IPS-20b (cell line): ENCODE results near the gene ACSL1.
A peak's percentile ranks its signal among the peaks of the same experiment; 100 is the strongest.

Source experiments
- H3K27ac ChIP-seq: one replicate; pipeline ENCODE4 v1.5.1; 2013; ENCODE audit warnings: low read length
- H3K27me3 ChIP-seq: 2 replicates; pipeline ENCODE4 v1.6.1; 2013; ENCODE audit warnings: mild to moderate bottlenecking, low read length, inconsistent platforms; ENCODE audit not compliant: insufficient read depth
- H3K36me3 ChIP-seq: 2 replicates; pipeline ENCODE4 v1.6.1; 2013; ENCODE audit warnings: low read depth, mild to moderate bottlenecking, inconsistent platforms, low read length, moderate library complexity; ENCODE audit not compliant: insufficient read depth
- H3K4me1 ChIP-seq: 2 replicates; pipeline ENCODE4 v1.6.1; 2013; ENCODE audit warnings: mild to moderate bottlenecking, control low read depth, inconsistent platforms, low read length, moderate library complexity; ENCODE audit not compliant: insufficient read depth
- H3K4me3 ChIP-seq: 2 replicates; pipeline ENCODE4 v1.5.1; 2013; ENCODE audit warnings: mild to moderate bottlenecking, low read length, inconsistent platforms
- H3K9ac ChIP-seq: 2 replicates; pipeline ENCODE4 v1.6.1; 2013; ENCODE audit warnings: low read depth, mild to moderate bottlenecking, inconsistent platforms, low read length, moderate library complexity
- H3K9me3 ChIP-seq: 2 replicates; pipeline ENCODE4 v1.6.1; 2013; ENCODE audit warnings: mild to moderate bottlenecking, low read depth, low read length, inconsistent platforms; ENCODE audit not compliant: insufficient read depth

Gene ACSL1

DNA sequence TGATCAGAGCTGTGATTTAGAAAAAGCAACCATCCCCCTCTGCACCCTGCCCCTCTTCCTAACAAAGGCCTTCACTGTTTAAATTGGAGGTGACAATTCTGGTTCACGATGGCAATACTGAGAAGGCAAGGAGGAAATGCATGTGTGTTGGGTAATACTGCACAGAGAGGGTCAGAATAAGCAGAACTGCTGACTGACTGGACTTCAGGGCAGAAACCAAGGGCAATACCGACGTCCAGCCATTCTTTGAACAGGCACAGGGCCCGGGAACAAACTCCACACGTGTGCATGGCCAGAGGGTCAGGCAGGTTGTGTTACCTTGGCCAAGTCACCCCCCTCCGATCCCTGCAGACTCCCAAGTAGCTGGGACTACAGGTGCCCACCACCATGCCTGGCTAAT, 6.0 kb downstream of the ACSL1 start:
- no peaks in the 10 kb centered on the region for H3K36me3 ChIP-seq
- H3K9me3 ChIP-seq: no peaks in the 10 kb centered on the region
- no peak overlapping the region for H3K9ac ChIP-seq
- H3K4me1 ChIP-seq: no peaks in the 10 kb centered on the region
- no peak overlapping the region for H3K4me3 ChIP-seq
- no peak overlapping the region for H3K27ac ChIP-seq
- peaks cover 28% of the 10 kb centered on the region for H3K27me3 ChIP-seq

DNA sequence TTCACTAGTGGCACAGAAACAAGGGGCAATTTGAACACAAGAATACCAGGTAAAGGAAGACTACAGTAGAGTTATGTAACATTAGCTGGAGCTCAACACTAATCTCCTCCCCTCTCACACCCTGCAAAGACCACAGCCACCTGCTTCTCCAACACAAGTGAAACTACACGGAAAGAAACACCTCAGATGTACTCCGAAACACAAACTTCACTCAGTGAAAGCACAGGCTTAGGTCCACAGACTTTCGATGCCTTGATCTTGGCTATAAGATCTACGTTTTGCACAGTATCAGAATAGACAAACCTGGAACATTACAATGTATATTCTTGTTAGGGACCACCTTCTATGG, 7.6 kb downstream of the ACSL1 start:
- Histone ChIP-seq H3K9ac (no peak overlapping the region), H3K4me1 (no peaks in the 10 kb centered on the region), H3K27me3 (peaks cover 12% of the 10 kb centered on the region), H3K27ac (no peak overlapping the region), H3K9me3 (no peaks in the 10 kb centered on the region), H3K36me3 (no peaks in the 10 kb centered on the region), H3K4me3 (no peak overlapping the region)

DNA sequence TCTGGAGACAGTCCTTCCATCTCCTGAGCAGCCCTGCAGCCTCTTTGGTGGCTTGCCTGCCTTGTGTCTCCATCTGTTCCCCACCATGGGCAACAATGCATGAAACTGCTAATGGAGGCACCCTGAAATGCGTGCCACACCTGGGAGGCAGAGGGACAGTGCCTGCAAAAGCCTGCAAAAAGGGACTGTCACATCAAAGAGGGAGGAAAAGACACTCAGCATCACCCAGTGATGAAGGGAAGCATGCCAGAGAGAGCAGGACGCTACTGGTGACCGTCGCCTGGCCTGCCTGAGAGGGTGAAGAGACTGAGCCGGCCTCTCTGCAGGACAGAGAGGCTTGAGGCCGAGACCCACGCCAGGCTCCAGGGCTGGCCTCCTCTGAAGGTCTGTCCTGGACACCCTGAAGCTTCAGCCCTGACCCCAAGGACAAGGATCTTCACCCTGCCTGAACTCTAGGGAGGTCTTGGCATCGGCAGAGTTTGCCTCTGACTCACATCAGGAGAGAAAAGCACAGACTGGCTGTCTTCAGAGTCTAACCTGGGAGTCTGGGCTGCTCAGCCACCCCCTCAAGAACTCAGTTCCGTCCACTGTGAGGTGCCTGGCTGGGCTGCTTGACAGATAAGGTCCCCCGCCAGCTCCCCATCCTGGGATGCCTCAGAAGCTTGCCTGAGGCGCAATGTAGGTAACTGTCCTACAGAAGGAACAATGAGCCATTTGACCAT, 8.1 kb downstream of the ACSL1 start:
- H3K9me3 ChIP-seq: no peaks in the 10 kb centered on the region
- no peaks in the 10 kb centered on the region for H3K4me1 ChIP-seq
- H3K27ac ChIP-seq: no peak overlapping the region
- H3K9ac ChIP-seq: no peak overlapping the region
- H3K4me3 ChIP-seq: no peak overlapping the region
- peaks cover 6% of the 10 kb centered on the region for H3K27me3 ChIP-seq
- no peaks in the 10 kb centered on the region for H3K36me3 ChIP-seq

DNA sequence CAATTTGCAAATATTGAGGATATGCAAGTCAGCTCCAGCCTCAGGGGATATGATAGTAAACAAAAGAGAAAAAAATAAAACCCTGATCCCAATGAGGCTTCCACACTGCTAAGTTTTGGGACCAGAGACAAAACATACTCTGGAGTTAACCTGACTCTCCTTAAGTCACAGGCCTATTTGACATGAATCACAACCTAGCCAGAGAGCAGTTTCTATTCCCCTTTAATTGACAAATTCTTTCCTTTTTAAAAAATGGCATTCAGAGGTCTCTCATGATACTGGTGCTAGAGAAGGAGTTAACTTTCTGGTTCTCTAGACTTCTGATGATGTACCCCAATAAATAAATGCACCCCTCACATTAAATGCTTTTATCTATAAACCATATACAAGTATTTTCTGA, 8.8 kb downstream of the ACSL1 start:
- Histone ChIP-seq H3K36me3 (no peaks in the 10 kb centered on the region), H3K27ac (no peak overlapping the region), H3K9ac (no peak overlapping the region), H3K4me1 (no peaks in the 10 kb centered on the region), H3K27me3 (no peaks in the 10 kb centered on the region), H3K9me3 (no peaks in the 10 kb centered on the region), H3K4me3 (no peak overlapping the region)

DNA sequence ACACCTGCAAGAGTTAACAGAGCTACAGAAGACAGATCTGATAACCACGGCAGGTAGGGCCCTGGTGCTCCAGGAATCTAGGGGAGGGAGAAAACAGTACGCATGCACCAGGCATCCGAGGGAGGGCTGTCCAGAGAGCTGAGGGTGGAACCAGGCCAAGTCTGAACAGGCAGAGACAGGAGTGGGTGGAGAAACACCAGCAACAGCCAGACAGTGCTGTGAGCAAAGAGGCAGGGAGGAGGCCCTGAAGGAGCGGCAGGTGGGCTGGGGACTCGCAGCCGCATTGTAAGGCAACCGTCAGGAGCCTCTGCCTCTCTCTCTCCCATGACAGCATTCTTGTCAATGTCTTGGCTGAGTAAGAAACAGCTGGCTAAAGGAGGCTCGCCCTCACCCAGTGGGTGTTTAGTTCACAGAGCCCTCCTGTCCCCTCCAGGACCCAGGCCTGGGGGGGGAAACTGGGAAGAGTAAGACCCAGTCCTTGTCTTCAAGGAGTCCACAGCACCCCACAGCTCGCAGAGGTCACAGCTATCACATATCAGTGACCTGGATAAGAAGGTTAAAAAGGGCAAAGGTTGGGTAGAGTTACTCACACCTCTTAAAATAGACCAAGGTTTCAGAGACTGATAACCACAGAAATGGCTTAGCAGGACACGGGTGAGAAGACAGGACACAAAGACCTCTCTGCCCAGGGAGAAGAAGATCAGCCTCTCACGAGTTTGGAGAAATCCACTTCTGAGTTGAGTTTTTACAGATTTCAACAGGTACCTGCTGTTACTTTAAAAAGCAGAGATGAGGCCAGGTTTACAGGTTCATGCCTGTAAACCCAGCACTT, 10.5 kb downstream of the ACSL1 start:
- Histone ChIP-seq H3K27me3 (no peaks in the 10 kb centered on the region), H3K9me3 (no peaks in the 10 kb centered on the region), H3K4me1 (no peaks in the 10 kb centered on the region), H3K4me3 (no peak overlapping the region), H3K36me3 (no peaks in the 10 kb centered on the region), H3K27ac (no peak overlapping the region), H3K9ac (no peak overlapping the region)

DNA sequence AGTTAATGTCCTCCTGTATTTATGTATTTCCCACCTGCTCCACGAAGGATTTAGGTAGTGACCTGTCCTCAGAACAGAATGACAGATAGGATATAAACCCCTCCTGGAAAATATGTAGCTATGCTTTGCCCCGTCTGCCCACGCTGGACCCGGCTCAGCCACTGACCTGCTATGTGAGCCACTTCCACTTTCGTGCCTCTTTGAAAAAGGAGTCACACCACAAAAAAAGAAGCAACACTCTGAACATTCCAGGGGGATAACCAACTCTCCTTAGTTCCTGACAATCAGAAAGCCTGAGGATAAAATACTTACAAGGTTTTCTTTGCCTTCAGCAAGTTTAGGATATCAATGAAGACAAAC, 11.1 kb downstream of the ACSL1 start:
- Histone ChIP-seq H3K9ac (no peak overlapping the region), H3K4me1 (no peaks in the 10 kb centered on the region), H3K9me3 (no peaks in the 10 kb centered on the region), H3K36me3 (no peaks in the 10 kb centered on the region), H3K27ac (no peak overlapping the region), H3K4me3 (no peak overlapping the region), H3K27me3 (0 out of 2 replicates have a peak, but pooled peaks cover 4% of the 10 kb centered on the region)

DNA sequence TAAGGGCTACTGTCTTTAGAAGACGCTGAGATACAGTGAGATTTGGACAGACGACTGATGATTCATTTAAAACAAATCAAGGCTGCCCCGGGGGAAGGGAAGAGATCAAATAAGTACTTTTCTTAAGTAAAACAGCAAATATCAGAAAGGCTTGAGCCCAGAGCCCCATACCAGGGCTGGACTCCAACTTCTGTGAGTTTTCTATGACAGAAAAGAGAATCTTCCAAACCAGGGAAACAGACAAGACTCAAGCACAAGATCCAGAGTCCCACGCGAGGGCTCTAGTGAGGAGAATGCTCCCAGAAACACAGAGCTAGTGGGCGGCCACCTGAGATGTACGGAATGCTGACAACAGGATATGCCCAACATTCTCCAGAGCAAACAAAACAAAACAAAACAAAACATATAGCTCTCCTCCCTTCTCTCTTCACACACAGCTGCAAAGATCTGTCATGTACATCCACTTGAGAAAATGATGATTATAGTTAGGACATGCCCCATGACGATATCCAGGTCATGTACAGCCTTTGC, 13.1 kb downstream of the ACSL1 start:
- Histone ChIP-seq H3K36me3 (no peaks in the 10 kb centered on the region), H3K9ac (no peak overlapping the region), H3K9me3 (no peaks in the 10 kb centered on the region), H3K27me3 (peaks cover 10% of the 10 kb centered on the region; the same call in 1 of the 2 replicates), H3K27ac (no peak overlapping the region), H3K4me3 (no peak overlapping the region), H3K4me1 (peaks cover 14% of the 10 kb centered on the region; the same call in 1 of the 2 replicates)

DNA sequence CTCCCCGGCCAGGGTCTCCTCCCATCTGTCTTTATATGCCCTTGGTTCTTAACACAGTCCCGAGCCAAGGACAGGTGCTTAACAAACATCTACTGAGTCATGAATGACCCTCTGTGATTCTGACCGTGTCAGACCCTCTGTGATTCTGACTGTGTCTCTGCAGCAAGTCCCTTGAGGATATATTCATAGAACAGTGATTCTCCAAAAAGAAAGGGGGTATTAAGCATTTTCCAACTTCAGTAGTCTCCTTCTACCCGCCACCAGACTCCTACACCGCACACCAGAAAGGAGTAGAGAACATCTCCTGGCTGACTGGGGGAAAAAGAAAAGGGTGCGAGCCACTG, 13.6 kb downstream of the ACSL1 start:
- Histone ChIP-seq H3K9me3 (no peaks in the 10 kb centered on the region), H3K36me3 (no peaks in the 10 kb centered on the region), H3K4me3 (no peak overlapping the region), H3K27ac (no peak overlapping the region), H3K9ac (no peak overlapping the region), H3K27me3 (peaks cover 15% of the 10 kb centered on the region; the same call in 1 of the 2 replicates), H3K4me1 (peaks cover 14% of the 10 kb centered on the region; the same call in 1 of the 2 replicates)

DNA sequence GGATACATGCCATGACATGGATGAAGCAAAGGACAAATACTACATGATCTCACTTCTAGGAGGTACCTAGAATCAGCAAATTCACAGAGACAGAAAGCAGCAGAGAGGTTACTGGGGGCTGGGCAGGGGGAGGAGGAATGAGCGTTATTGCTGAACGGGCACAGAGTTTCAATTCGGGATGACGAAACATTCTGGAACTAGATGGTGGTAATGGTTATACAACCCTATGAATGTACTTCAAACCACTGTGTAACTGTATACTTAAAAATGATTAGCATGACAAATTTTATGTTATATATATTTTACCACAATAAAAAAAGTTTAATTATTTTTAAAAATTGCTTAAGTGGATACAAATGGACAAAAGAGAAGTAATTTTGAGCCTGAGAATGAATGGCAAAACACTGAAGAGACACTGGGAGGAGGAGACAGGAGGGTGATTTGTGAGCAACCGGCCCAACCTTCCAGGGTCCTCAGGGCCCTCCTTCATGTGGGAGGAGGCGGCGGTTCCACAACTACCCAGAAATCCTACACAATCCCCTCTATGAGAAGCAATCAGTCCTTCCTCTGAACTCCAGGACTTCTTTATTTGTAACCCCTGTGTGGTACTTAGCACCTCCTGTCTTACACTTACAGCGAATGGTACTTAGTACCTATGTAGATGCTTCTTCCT, 14.1 kb downstream of the ACSL1 start:
- no peak overlapping the region for H3K27ac ChIP-seq
- H3K9ac ChIP-seq: no peak overlapping the region
- H3K36me3 ChIP-seq: no peaks in the 10 kb centered on the region
- H3K4me1 ChIP-seq: peaks cover 14% of the 10 kb centered on the region; the same call in 1 of the 2 replicates
- no peaks in the 10 kb centered on the region for H3K9me3 ChIP-seq
- peaks cover 19% of the 10 kb centered on the region; the same call in 1 of the 2 replicates for H3K27me3 ChIP-seq
- no peak overlapping the region for H3K4me3 ChIP-seq

DNA sequence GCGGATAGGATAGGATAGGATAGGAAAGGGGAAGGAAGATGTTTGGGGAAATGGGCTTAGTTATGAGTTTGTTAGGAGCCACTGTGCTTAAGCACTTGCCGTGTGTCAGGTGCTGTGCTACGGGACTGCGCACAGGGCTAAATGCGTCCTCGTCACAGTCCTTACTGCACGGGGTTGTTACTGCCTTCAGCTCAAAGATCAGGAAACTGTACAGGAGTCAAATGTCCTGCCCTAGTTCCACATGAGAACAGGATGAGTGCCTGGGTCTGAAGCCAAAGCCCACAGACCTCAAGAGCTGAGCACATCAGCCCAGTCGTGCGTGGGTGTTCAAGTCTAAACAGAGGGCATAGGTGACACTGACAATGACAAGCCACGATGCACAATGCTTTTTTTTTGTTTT, 15.0 kb downstream of the ACSL1 start:
- no peak overlapping the region for H3K9ac ChIP-seq
- H3K4me1 ChIP-seq: peaks cover 14% of the 10 kb centered on the region; the same call in 1 of the 2 replicates
- no peak overlapping the region for H3K27ac ChIP-seq
- H3K36me3 ChIP-seq: no peaks in the 10 kb centered on the region
- H3K27me3 ChIP-seq: peaks cover 19% of the 10 kb centered on the region; the same call in 1 of the 2 replicates
- H3K4me3 ChIP-seq: no peak overlapping the region
- no peaks in the 10 kb centered on the region for H3K9me3 ChIP-seq

DNA sequence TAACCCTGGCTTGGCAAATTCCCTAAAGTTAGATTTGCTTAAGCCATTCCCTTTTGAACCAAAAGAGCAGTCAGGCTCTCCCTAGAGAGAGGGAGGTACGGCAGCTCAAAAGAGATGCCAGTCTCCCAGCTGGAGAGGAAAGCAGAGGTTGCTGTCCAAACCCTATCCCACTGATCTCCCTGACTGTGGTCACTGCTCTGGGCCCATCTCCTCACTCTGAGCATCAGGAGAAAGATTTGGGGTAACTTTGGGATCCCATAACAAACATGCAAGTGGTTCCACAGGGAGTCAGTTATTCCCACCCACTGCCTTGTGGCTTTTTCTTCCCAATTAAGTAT, 17.1 kb downstream of the ACSL1 start:
- Histone ChIP-seq H3K36me3 (no peaks in the 10 kb centered on the region), H3K4me3 (peak overlapping the region; percentile 24; the same call in 1 of the 2 replicates), H3K27ac (no peak overlapping the region), H3K27me3 (peaks cover 19% of the 10 kb centered on the region; the same call in 1 of the 2 replicates), H3K9me3 (no peaks in the 10 kb centered on the region), H3K9ac (no peak overlapping the region), H3K4me1 (peaks cover 14% of the 10 kb centered on the region; the same call in 1 of the 2 replicates)
